H9 (cell line): ENCODE data around the gene CYB5R2. TPM values are rescaled to one million over a fixed set of nuclear protein-coding genes. Genes with fewer than 3 reads are reported as not detected.

Experiments
- DNase-seq: peaks from one replicate; pipeline ENCODE4 v3.0.0-alpha.2; 2017
- H2AFZ ChIP-seq: one replicate; pipeline ENCODE4 v1.6.1; 2013; ENCODE audit warnings: mild to moderate bottlenecking, low read length, control low read depth, moderate library complexity
- H2AK5ac ChIP-seq: 2 replicates; pipeline ENCODE4 v1.6.1; 2013; ENCODE audit warnings: low read length, control low read depth, mixed read lengths; ENCODE audit not compliant: insufficient read length
- H2BK120ac ChIP-seq: one replicate; pipeline ENCODE4 v1.6.1; 2013; ENCODE audit warnings: low read depth, mild to moderate bottlenecking, low read length, control low read depth, inconsistent platforms; ENCODE audit not compliant: poor library complexity, severe bottlenecking
- H2BK12ac ChIP-seq: 2 replicates; pipeline ENCODE4 v1.6.1; 2013; ENCODE audit warnings: low read length, control low read depth, mixed read lengths, low read depth; ENCODE audit not compliant: insufficient read length
- H2BK15ac ChIP-seq: 2 replicates; pipeline ENCODE4 v1.6.1; 2013; ENCODE audit warnings: low read depth, low read length, control low read depth
- H2BK20ac ChIP-seq: one replicate; pipeline ENCODE4 v1.6.1; 2013; ENCODE audit warnings: low read depth, mild to moderate bottlenecking, low read length, control low read depth, inconsistent platforms; ENCODE audit not compliant: poor library complexity, severe bottlenecking
- H2BK5ac ChIP-seq: 2 replicates; pipeline ENCODE4 v1.6.1; 2013; ENCODE audit warnings: low read length, control low read depth, mixed read lengths; ENCODE audit not compliant: insufficient read length
- H3K14ac ChIP-seq: 2 replicates; pipeline ENCODE4 v1.6.1; 2013; ENCODE audit warnings: low read length, control low read depth; ENCODE audit not compliant: insufficient read depth
- H3K18ac ChIP-seq: 2 replicates; pipeline ENCODE4 v1.6.1; 2013; ENCODE audit warnings: low read depth, mild to moderate bottlenecking, mixed read lengths, low read length, control low read depth; ENCODE audit not compliant: insufficient read length
- H3K23ac ChIP-seq: 2 replicates; pipeline ENCODE4 v1.6.1; 2013; ENCODE audit warnings: low read length, control low read depth, mixed read lengths, low read depth; ENCODE audit not compliant: insufficient read length
- H3K23me2 ChIP-seq: 2 replicates; pipeline ENCODE4 v1.6.1; 2013; ENCODE audit warnings: low read depth, mild to moderate bottlenecking, mixed read lengths, low read length, control low read depth; ENCODE audit not compliant: insufficient read length, poor library complexity, severe bottlenecking
- H3K27ac ChIP-seq: 2 replicates; pipeline ENCODE4 v1.5.1; 2013; ENCODE audit warnings: low read length, control low read depth, mixed read lengths, low read depth; ENCODE audit not compliant: insufficient read length
- H3K27me3 ChIP-seq: 2 replicates; pipeline ENCODE4 v1.6.1; 2013; ENCODE audit warnings: low read length, control low read depth, inconsistent platforms; ENCODE audit not compliant: insufficient read depth
- H3K4ac ChIP-seq: 2 replicates; pipeline ENCODE4 v1.6.1; 2013; ENCODE audit warnings: low read depth, mild to moderate bottlenecking, control low read depth, inconsistent platforms, low read length, moderate library complexity
- H3K4me1 ChIP-seq: 2 replicates; pipeline ENCODE4 v1.6.1; 2013; ENCODE audit warnings: low read length, control low read depth, inconsistent platforms; ENCODE audit not compliant: insufficient read depth
- H3K4me2 ChIP-seq: 2 replicates; pipeline ENCODE4 v1.6.1; 2013; ENCODE audit warnings: low read length, control low read depth, mixed read lengths; ENCODE audit not compliant: insufficient read length, insufficient read depth
- H3K56ac ChIP-seq: 2 replicates; pipeline ENCODE4 v1.6.1; 2013; ENCODE audit warnings: low read depth, mild to moderate bottlenecking, mixed read lengths, low read length, control low read depth; ENCODE audit not compliant: insufficient read length
- H3K79me1 ChIP-seq: 2 replicates; pipeline ENCODE4 v1.6.1; 2013; ENCODE audit warnings: low read depth, mild to moderate bottlenecking, moderate library complexity, low read length, control low read depth, inconsistent platforms; ENCODE audit not compliant: insufficient read depth, poor library complexity, severe bottlenecking
- H3K79me2 ChIP-seq: 2 replicates; pipeline ENCODE4 v1.6.1; 2013; ENCODE audit warnings: low read length, control low read depth, inconsistent platforms; ENCODE audit not compliant: insufficient read depth
- H3K9ac ChIP-seq: 2 replicates; pipeline ENCODE4 v1.6.1; 2013; ENCODE audit warnings: low read length, control low read depth, mixed read lengths; ENCODE audit not compliant: insufficient read length; ENCODE audit errors: extremely low read depth
- H3K9me3 ChIP-seq: one replicate; pipeline ENCODE4 v1.6.1; 2013; ENCODE audit warnings: low read depth, low read length, inconsistent platforms; ENCODE audit not compliant: control insufficient read depth
- H3T11ph ChIP-seq: one replicate; pipeline ENCODE4 v1.6.1; 2013; ENCODE audit warnings: mild to moderate bottlenecking, low read length, control low read depth, inconsistent platforms
- H4K20me1 ChIP-seq: one replicate; pipeline ENCODE4 v1.6.1; 2013; ENCODE audit not compliant: control insufficient read depth, insufficient read length, insufficient read depth
- H4K5ac ChIP-seq: 2 replicates; pipeline ENCODE4 v1.6.1; 2013; ENCODE audit warnings: low read depth, mild to moderate bottlenecking, mixed read lengths, low read length, control low read depth; ENCODE audit not compliant: insufficient read length
- H4K8ac ChIP-seq: replicated peaks from 2 replicates; pipeline ENCODE4 v1.6.1; 2013; ENCODE audit warnings: low read length, control low read depth, mixed read lengths, low read depth; ENCODE audit not compliant: insufficient read length
- H4K91ac ChIP-seq: 2 replicates; pipeline ENCODE4 v1.6.1; 2013; ENCODE audit warnings: low read depth, mild to moderate bottlenecking, moderate library complexity, mixed read lengths, low read length, control low read depth; ENCODE audit not compliant: insufficient read length
- H3K27ac Mint-ChIP-seq, 3 experiments: 2 replicates in 2 of 3; 3 replicates in 1 of 3; pipeline ENCODE4 v1.8.0; 2020 to 2021; ENCODE audit warnings: mixed read lengths in 3 of 3, mild to moderate bottlenecking in 1 of 3, moderate library complexity in 1 of 3
- H3K27me3 Mint-ChIP-seq: 2 replicates; pipeline ENCODE4 v1.8.0; 2021; ENCODE audit warnings: low read depth, mild to moderate bottlenecking, moderate library complexity, mixed read lengths
- H3K36me3 Mint-ChIP-seq, 3 experiments: 2 replicates in 2 of 3; 3 replicates in 1 of 3; pipeline ENCODE4 v1.8.0; 2020 to 2021; ENCODE audit warnings: low read depth in 3 of 3, mixed read lengths in 3 of 3; ENCODE audit not compliant: insufficient read depth in 1 of 3
- H3K4me1 Mint-ChIP-seq, 2 experiments: 2 replicates each; pipeline ENCODE4 v1.8.0; 2020; ENCODE audit warnings: mixed read lengths in 2 of 2
- H3K4me3 Mint-ChIP-seq, 2 experiments: 2 replicates in 1 of 2; 3 replicates in 1 of 2; pipeline ENCODE4 v1.8.0; 2020 to 2021; ENCODE audit warnings: mild to moderate bottlenecking in 2 of 2, mixed read lengths in 2 of 2, moderate library complexity in 1 of 2
- H3K9me3 Mint-ChIP-seq, 2 experiments: 2 replicates in 1 of 2; 3 replicates in 1 of 2; pipeline ENCODE4 v1.8.0; 2020; ENCODE audit warnings: mild to moderate bottlenecking in 2 of 2, mixed read lengths in 2 of 2, moderate library complexity in 1 of 2
- CTCF ChIP-seq: fragments of 200-600 bp; sonication (generic); conservative IDR thresholded peaks from 3 replicates; pipeline ENCODE4 v1.8.0; 2021; ENCODE audit warnings: antibody characterized with exemption, mild to moderate bottlenecking
- WGBS: extraction: QIAGEN DNeasy Blood & Tissue Kit; methylation state at CpG from one replicate; pipeline ENCODE4 v1.1.7; 2013; ENCODE audit warnings: missing lambda C conversion rate, low lambda C conversion rate, mixed read lengths; ENCODE audit not compliant: insufficient read length; ENCODE audit errors: extremely low coverage; 5-methylcytosine and 5-hydroxymethylcytosine counted together
- total RNA-seq: library from RNA; stranded (reverse); gene quantifications from 2 replicates; pipeline ENCODE4 v1.2.1, GENCODE V29; 2021

The CYB5R2 gene
- total RNA-seq, 1 experiment from 2014 or later: 44.5 TPM

GRCh38 chr11:7635708-7636107 lies 37.6 kb downstream of the CYB5R2 start:
- no peak overlapping the region for H2AK5ac ChIP-seq
- H2BK15ac ChIP-seq: no peak overlapping the region
- no peaks in the 10 kb centered on the region for H3K79me1 ChIP-seq
- no peak overlapping the region for H2BK5ac ChIP-seq
- H4K8ac ChIP-seq: no peak overlapping the region
- Mint-ChIP-seq H3K4me3 (no peak overlapping the region), H3K9me3 (no peaks in the 10 kb centered on the region), H3K27ac (no peak overlapping the region), H3K4me1 (peaks cover 29 to 33% of the 10 kb centered on the region in 2 experiments), H3K27me3 (no peaks in the 10 kb centered on the region), H3K36me3 (peaks cover 0 to 22% (median 11%) of the 10 kb centered on the region in 3 experiments; a peak in 5 of 7 replicates)
- WGBS: no CpG with 5 or more reads among the region's 4 CpGs
- H2AFZ ChIP-seq: no peak overlapping the region
- H3K79me2 ChIP-seq: no peaks in the 10 kb centered on the region
- H3K4ac ChIP-seq: no peak overlapping the region
- no peaks in the 10 kb centered on the region for H4K20me1 ChIP-seq
- no peak for DNase-seq
- no peak overlapping the region for H4K5ac ChIP-seq
- H3K27ac ChIP-seq: no peak overlapping the region
- no peak overlapping the region for H3T11ph ChIP-seq
- H3K9ac ChIP-seq: no peak overlapping the region
- no peak overlapping the region for H2BK12ac ChIP-seq
- no peak overlapping the region for H3K14ac ChIP-seq
- no peak overlapping the region for H2BK20ac ChIP-seq
- no peaks in the 10 kb centered on the region for H3K23me2 ChIP-seq
- no peak for TF ChIP-seq CTCF
- no peak overlapping the region for H3K56ac ChIP-seq
- no peak overlapping the region for H3K4me2 ChIP-seq
- no peak overlapping the region for H4K91ac ChIP-seq
- no peak overlapping the region for H3K23ac ChIP-seq
- H3K9me3 ChIP-seq: no peaks in the 10 kb centered on the region
- H2BK120ac ChIP-seq: no peak overlapping the region
- H3K18ac ChIP-seq: no peak overlapping the region
- H3K27me3 ChIP-seq: no peaks in the 10 kb centered on the region
- H3K4me1 ChIP-seq: no peaks in the 10 kb centered on the region
